COR-L47 (cell line): Measurements from ENCODE around the gene IL18RAP.

Experiments used
- DNase-seq: peaks from one replicate; lab custom pipeline; 2025; lab: John Stamatoyannopoulos, UW

IL18RAP gene, protein sequence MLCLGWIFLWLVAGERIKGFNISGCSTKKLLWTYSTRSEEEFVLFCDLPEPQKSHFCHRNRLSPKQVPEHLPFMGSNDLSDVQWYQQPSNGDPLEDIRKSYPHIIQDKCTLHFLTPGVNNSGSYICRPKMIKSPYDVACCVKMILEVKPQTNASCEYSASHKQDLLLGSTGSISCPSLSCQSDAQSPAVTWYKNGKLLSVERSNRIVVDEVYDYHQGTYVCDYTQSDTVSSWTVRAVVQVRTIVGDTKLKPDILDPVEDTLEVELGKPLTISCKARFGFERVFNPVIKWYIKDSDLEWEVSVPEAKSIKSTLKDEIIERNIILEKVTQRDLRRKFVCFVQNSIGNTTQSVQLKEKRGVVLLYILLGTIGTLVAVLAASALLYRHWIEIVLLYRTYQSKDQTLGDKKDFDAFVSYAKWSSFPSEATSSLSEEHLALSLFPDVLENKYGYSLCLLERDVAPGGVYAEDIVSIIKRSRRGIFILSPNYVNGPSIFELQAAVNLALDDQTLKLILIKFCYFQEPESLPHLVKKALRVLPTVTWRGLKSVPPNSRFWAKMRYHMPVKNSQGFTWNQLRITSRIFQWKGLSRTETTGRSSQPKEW

GRCh38 chr2:102422910-102423309 lies at the start of gene IL18RAP:
TSS of gene IL18RAP (plus strand) at chr2:102423160. CDS start at chr2:102423278, 118 bp downstream.
- no peak for DNase-seq

DNA sequence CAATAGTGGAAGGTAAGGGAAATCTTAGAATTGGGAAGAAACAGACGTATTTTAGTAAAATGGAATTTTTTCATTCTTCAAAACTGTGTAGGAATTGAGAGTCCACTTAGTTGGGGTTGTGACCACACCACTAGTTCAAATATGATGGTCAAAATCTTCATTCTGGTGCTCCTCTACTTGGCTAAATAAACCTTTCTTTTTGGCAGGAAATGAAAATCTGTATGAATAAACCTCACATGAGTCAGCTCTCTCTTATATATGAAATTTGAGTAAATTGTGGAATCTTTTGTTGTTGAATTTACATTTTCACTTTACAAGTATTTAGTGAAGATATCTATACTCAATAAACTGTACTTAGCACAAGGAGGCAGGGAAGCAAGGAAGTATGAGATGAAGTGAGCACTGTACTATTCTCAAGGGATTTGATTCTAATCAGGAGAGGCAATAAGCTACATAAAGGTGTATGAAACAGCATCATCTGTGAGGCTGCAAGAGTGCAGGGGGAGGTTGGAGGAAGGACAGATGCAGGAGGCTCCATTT lies 46.8 kb upstream of the IL18RAP start:
- DNase-seq: no peak

DNA sequence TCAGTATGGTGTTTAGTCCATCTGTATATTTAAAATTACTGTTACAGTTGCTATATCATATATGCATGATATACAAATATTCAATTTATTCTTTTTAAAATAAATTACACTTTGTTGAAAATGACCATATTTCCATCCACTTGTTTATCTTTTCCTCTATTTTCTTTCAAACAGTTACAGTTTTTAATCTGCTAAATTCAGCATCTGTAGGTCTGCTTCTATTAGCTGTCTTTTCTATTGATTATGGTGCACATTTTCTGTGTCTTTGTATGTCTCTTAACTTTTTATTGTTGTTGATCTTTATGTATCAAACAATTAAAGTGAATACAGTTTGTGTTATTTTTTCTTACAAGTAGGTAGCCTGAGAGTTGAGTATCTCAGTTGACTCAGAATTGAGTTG lies 39.2 kb upstream of the IL18RAP start:
- no peak for DNase-seq

GRCh38 chr2:102385522-102385921 lies 37.4 kb upstream of the IL18RAP start:
- DNase-seq: no peak

- DNase-seq: no peak
These were observed 37.0 kb upstream of the IL18RAP start for GRCh38 chr2:102386004-102386403.

DNA sequence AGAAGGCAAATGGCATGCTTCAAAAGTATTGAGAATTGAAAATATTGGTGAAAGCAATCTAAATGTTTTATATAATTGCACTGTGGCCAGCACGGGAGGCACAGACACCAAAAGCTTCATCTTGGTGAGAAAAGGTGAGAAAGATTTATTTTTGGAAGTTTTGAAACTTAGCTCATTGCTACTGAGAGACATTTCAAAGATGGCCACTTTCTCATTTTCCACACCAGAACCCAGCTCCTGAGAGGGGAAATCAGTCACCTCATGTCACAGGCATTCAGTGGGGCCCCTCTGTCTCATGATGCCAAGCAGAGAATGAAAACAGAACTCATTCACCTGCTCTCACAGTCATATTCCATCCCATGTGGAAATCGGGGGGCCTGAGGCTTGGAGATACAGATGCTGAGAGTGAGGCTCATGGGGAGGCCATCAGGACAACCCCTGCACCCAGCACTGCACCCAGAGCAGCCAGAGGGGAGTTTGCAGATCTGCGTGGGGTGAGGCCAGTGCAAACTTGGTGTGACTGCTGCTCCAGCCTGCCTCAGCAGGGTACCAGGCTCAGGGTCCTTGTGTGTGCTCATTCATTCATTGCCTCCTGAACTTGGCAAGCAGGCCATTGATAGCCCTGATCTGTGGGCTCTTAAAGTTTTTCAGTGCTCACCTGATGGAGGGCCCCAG lies 36.0 kb upstream of the IL18RAP start:
- DNase-seq: no peak

- no peak for DNase-seq
These were observed 35.0 kb upstream of the IL18RAP start for GRCh38 chr2:102387763-102388546.

DNA sequence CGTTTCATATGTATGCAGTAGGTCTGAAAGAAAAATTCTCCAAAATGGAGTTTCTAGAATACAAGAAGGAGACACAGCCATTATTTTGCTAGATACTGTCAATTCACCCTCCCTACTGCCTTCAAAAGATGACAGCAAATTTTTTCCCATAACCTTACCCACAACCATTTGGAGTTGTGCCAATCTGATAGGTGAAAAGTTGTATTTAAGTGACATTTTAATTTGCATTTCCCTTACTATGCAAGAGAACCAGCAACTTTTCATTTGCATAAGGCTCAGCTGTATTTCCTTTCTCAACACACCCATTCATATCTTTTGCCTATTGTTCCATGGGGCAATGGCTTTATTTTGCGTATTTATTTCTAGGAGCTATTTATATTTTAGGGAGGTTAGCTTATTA lies 31.4 kb upstream of the IL18RAP start:
- DNase-seq: no peak

DNA sequence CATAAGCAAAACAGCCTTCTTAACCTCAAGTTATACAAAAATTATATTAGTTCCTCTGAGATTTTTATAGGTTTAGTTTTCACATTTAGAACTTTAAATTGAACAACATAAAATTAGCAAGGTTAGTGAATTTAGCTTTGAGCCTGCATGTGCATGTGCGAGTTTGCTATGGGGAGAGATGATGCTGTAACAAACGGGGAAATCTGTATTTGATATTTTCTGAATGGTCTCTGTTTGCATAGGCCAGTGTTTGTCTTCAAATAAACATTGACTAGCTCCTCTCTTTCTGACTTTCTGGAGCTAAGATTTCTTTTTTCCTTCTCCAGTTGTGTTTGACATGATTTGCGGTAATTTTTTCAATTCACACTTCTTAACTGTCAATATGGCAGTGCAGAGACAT lies 30.9 kb upstream of the IL18RAP start:
- no peak for DNase-seq

- no peak for DNase-seq
These were observed 30.0 kb upstream of the IL18RAP start for GRCh38 chr2:102392942-102393341.

DNA sequence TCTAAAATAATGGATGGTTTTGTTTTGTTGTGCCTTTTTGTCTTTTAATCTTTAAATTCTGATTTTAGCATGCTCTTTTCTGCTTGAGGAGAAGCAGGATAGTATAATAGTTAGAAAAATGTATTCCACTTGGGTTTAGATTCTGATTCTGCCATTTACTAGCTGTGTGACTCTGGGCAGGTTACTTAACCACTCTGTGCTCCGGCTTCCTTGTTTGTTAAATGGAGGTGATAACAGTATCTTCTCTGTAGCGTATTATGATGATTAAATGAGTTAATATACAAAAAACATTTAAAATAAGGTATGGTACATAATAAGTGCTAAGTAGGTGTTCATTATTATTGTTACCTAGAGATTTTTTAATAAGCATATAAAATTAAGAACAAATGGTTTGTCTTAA lies 26.9 kb upstream of the IL18RAP start:
- DNase-seq: no peak

GRCh38 chr2:102397209-102397608 lies 25.8 kb upstream of the IL18RAP start:
- DNase-seq: no peak

- DNase-seq: no peak
These were observed 23.3 kb upstream of the IL18RAP start for GRCh38 chr2:102399499-102400141.

DNA sequence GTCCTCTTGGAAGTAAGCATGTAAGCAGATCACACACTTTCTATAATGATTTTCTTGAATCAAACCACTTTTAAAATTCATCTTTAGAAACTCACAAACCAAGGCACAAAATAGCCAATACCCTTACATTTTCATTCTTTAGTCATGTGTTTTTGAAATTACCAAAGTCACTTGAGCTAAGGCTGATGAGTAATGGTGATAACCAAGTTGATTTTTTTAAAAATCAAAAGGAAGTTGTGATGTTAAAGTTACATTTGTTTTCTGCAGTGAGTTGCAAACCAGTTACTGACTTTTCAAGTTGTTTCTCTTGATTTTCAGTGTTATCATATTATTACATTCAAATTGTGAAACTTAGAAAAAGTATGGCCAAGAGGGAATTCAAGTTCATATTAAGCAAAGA lies 21.5 kb upstream of the IL18RAP start:
- DNase-seq: no peak

DNA sequence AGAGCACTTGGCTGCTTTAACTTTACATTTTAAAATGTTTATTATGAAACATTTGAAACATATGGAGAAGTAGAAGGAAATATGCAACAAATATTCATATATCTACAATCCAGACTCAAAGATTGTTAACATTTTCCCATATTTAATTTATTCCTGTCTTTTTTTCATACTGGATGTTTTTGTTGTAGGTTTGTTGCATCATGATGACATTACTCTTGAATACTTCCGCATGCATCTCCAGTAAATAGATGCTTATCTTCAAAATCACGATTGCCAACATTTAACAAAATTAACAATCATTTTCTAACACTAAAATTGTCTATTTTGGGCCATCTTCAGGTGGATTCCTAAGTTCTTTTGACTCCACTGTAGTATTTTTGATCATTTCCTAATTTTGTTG lies 21.1 kb upstream of the IL18RAP start:
- DNase-seq: no peak

DNA sequence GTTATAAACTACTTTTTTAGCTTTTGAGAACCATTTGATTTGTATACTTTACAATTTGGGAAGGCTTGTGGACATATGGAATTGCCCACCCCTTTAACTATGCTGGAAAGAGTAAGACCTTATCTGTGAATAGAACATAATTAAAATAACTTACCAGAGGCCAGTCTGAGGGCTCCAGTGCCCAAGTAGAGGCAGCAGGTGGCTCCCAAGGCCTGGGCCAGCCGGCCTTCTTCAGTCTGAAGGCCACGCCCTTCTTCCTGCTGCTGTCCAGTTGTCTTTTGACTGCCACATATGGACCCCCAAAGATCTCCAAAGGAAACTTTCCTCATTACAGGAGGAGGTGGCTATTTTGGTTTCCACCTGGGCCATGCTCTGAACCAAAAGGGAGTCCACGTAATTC lies 12.0 kb upstream of the IL18RAP start:
- no peak for DNase-seq

DNA sequence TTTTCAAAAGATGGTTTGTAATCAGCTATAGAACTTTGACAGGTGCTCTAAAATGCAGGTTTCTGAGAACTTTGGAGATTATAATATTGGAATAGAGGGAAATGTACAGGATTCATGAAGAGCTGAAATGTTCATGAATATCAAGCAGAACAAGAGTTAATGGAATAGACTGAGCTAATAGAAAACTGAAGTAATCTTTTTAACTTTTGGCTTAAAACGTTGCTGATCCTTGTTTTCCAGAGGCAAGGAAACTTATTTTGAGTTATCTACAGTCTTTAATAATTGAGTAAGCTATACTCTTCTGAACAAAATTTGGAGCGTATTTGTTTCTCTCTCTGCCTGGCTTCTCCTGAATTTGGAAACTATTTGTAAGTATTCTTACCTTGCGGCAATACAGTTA lies 10.8 kb upstream of the IL18RAP start:
- DNase-seq: no peak

GRCh38 chr2:102417946-102418345 lies 5.0 kb upstream of the IL18RAP start:
- no peak for DNase-seq

DNA sequence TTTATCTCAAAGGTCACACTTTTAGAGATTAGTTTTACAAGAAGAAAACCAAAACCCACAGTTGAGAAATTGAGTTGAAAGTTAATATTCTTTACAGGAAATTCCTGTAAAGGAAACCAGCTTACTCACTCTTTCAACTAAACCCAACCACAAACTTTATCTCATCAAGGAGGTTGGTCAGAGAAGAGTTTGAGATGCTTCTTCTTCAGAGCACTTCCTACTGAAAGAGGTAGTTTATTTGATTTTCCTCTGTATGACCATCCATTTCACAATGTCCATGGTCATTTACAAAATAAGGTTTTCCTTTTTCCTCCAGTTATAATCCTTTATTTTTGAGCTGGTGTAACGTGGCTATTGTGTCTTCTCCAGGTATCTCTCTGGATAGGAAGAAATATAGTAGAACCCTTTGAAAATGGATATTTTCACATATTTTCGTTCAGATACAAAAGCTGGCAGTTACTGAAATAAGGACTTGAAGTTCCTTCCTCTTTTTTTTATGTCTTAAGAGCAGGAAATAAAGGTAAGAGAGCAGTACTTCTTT lies 4.5 kb upstream of the IL18RAP start:
- DNase-seq: no peak

DNA sequence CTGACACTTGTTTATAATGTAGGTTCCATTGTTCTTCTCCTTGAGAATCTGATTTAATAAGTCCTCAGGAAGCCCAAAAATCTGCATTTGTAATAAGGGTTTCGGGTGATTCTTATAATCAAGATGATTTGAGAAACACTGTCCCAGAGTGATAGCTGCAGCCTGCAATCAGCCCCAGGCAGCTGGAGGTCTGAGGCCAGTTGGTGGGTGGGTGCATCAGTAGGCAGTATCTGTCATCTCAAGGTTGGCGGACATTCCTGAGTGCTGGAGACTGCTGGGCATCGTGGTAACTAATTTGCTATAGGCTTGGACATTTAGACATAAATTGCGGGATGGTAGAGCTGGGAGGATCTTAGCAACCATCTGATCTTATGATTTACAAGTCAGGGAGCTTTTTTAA lies 2.7 kb upstream of the IL18RAP start:
- no peak for DNase-seq
